Gastroesophageal sphincter (tissue), 4 donors: ENCODE measurements around the gene C2orf76. TPM values are rescaled to one million over a fixed set of nuclear protein-coding genes. Genes with fewer than 3 reads are reported as not detected.

Source experiments
- ATAC-seq: fragments of 150-250 bp; one replicate; pipeline ENCODE4 v1.9.1; 2016; ENCODE audit warnings: mild to moderate bottlenecking, moderate library complexity
- H3K27ac ChIP-seq, 4 donors: fragments of 200-600 bp; sonication (generic) in 3 of 4; 1 replicate in 3 of 4; 2 replicates in 1 of 4; pipeline ENCODE4 v1.5.1; 2016 to 2019
- H3K27me3 ChIP-seq: fragments of 200-600 bp; sonication (generic); one replicate; pipeline ENCODE4 v1.5.1; 2019
- H3K36me3 ChIP-seq, 2 donors: fragments of 200-600 bp; sonication (generic); one replicate each; pipeline ENCODE4 v1.5.1; 2019; ENCODE audit warnings: control low read depth in 1 of 2
- H3K4me1 ChIP-seq, 3 donors: fragments of 200-600 bp; sonication (generic); 1 replicate in 2 of 3; 2 replicates in 1 of 3; pipeline ENCODE4 v1.5.1; 2016 to 2019; ENCODE audit warnings: control low read depth in 2 of 3
- H3K4me3 ChIP-seq, 2 donors: fragments of 200-600 bp; sonication (generic); one replicate each; pipeline ENCODE4 v1.5.1; 2019; ENCODE audit warnings: mild to moderate bottlenecking in 1 of 2, moderate library complexity in 1 of 2
- H3K9me3 ChIP-seq, 3 donors: fragments of 200-600 bp; sonication (generic); one replicate each; pipeline ENCODE4 v1.5.1; 2017 to 2019; ENCODE audit warnings: control low read depth in 2 of 3
- CTCF ChIP-seq, 4 experiments: fragments of 200-600 bp in 2 of 4; fragments of 450-650 bp in 2 of 4; sonication (generic) in 1 of 4; IDR thresholded peaks; one replicate each; pipeline ENCODE4 v1.5.1; 2017 to 2019; ENCODE audit warnings: antibody characterized with exemption in 4 of 4, mild to moderate bottlenecking in 2 of 4, moderate library complexity in 2 of 4
- EP300 ChIP-seq: sonication (generic); formaldehyde crosslinking; IDR thresholded peaks from one replicate; pipeline ENCODE4 v1.6.1; 2017; ENCODE audit warnings: antibody characterized with exemption, mild to moderate bottlenecking
- POLR2A ChIP-seq, 2 donors: fragments of 450-650 bp; IDR thresholded peaks; one replicate each; pipeline ENCODE4 v1.6.1; 2017; ENCODE audit warnings: antibody characterized with exemption in 2 of 2, mild to moderate bottlenecking in 2 of 2, moderate library complexity in 1 of 2
- POLR2AphosphoS5 ChIP-seq: sonication (generic); formaldehyde crosslinking; IDR thresholded peaks from one replicate; pipeline ENCODE4 v1.6.1; 2017; ENCODE audit warnings: antibody characterized with exemption
- WGBS, 2 donors: methylation state at CpG; one replicate each; pipeline ENCODE4 v1.1.5; 2018; ENCODE audit warnings: low coverage in 1 of 2; 5-methylcytosine and 5-hydroxymethylcytosine counted together
- total RNA-seq, 4 donors: library from RNA; depleted of rRNA; stranded (reverse); fragments of >200 nt; gene quantifications; one replicate each; pipeline ENCODE4 v1.1.0, GENCODE V29; 2016

C2orf76 gene
- total RNA-seq, 4 donors from 2014 or later: 9.2 to 17.3 (median 11.9) TPM

GRCh38 chr2:119276864-119277263, 89.8 kb downstream of the C2orf76 start:
- TF ChIP-seq POLR2AphosphoS5: no peak
- TF ChIP-seq POLR2A (IDR thresholded peaks at IDR 0.05): no peak
- TF ChIP-seq CTCF (IDR thresholded peaks at IDR 0.05): no peak
- TF ChIP-seq EP300: no peak
- no peaks in the 10 kb centered on the region for H3K4me1 ChIP-seq
- no peak for ATAC-seq
- no peak overlapping the region for H3K27ac ChIP-seq
- no peak overlapping the region for H3K4me3 ChIP-seq
- no peaks in the 10 kb centered on the region for H3K27me3 ChIP-seq
- 51 to 52% methylated on average over 8 of the region's 8 CpGs for WGBS, 2 donors
- no peaks in the 10 kb centered on the region for H3K36me3 ChIP-seq
- H3K9me3 ChIP-seq: no peaks in the 10 kb centered on the region

GRCh38 chr2:119267604-119268003, 99.0 kb downstream of the C2orf76 start:
- ATAC-seq: no peak
- no peak overlapping the region for H3K4me3 ChIP-seq
- H3K4me1 ChIP-seq: no peaks in the 10 kb centered on the region
- H3K27ac ChIP-seq: no peak overlapping the region
- H3K27me3 ChIP-seq: no peaks in the 10 kb centered on the region
- peaks cover 0 to 7% (median 0%) of the 10 kb centered on the region in 3 donors for H3K9me3 ChIP-seq
- TF ChIP-seq POLR2AphosphoS5: no peak
- no peak for TF ChIP-seq CTCF (IDR thresholded peaks at IDR 0.05)
- TF ChIP-seq POLR2A (IDR thresholded peaks at IDR 0.05): no peak
- TF ChIP-seq EP300: no peak
- H3K36me3 ChIP-seq: peaks cover 0 to 16% of the 10 kb centered on the region in 2 donors

- no peak for ATAC-seq
- Histone ChIP-seq H3K9me3 (peaks cover 0 to 7% (median 0%) of the 10 kb centered on the region in 3 donors), H3K36me3 (peaks cover 0 to 16% of the 10 kb centered on the region in 2 donors), H3K27me3 (no peaks in the 10 kb centered on the region), H3K4me3 (no peak overlapping the region), H3K4me1 (no peaks in the 10 kb centered on the region), H3K27ac (no peak overlapping the region)
- TF ChIP-seq POLR2A (IDR thresholded peaks at IDR 0.05) (no peak), EP300 (no peak), POLR2AphosphoS5 (no peak), CTCF (IDR thresholded peaks at IDR 0.05) (no peak)
- WGBS, 2 donors: 90% methylated on average over 3 of the region's 8 CpGs; no CpG with 5 or more reads in 1 of the 2 donors
Observed at GRCh38 chr2:119266091-119266589, 100.5 kb downstream of the C2orf76 start.

GRCh38 chr2:119265693-119266066, 101.0 kb downstream of the C2orf76 start:
- H3K4me3 ChIP-seq: no peak overlapping the region
- H3K36me3 ChIP-seq: peaks cover 0 to 16% of the 10 kb centered on the region in 2 donors
- ATAC-seq: no peak
- TF ChIP-seq POLR2AphosphoS5: no peak
- TF ChIP-seq EP300: no peak
- no peak for TF ChIP-seq POLR2A (IDR thresholded peaks at IDR 0.05)
- no peak for TF ChIP-seq CTCF (IDR thresholded peaks at IDR 0.05)
- peaks cover 0 to 6% (median 0%) of the 10 kb centered on the region in 3 donors for H3K9me3 ChIP-seq
- no peaks in the 10 kb centered on the region for H3K27me3 ChIP-seq
- no peak overlapping the region for H3K27ac ChIP-seq
- no peaks in the 10 kb centered on the region for H3K4me1 ChIP-seq
- 85 to 100% methylated on average over 3 of the region's 6 CpGs for WGBS, 2 donors
